SK-N-SH (cell line): ENCODE data around the gene ARL8A.

Source experiments
- CTCF ChIP-seq: fragments of 200-600 bp; sonication (generic); IDR thresholded peaks from 2 replicates; pipeline ENCODE4 v1.6.1; 2017; ENCODE audit warnings: antibody characterized with exemption, mild to moderate bottlenecking, moderate library complexity
- EP300 ChIP-seq, 2 experiments: IDR thresholded peaks; 2 replicates each; pipeline versions ENCODE4 v1.4.0 to v1.6.1; 2012; ENCODE audit warnings: borderline replicate concordance in 1 of 2, low read depth in 1 of 2, low read length in 1 of 2
- EZH2phosphoT487 ChIP-seq: fragments of 200-600 bp; sonication (generic); IDR thresholded peaks from 2 replicates; pipeline ENCODE4 v1.6.1; 2017; ENCODE audit warnings: low read depth, mixed run types, mild to moderate bottlenecking, antibody characterized with exemption, moderate library complexity, borderline replicate concordance
- FOXJ3 ChIP-seq: sonication (generic); formaldehyde crosslinking; IDR thresholded peaks from 2 replicates; pipeline ENCODE4 v1.5.1; 2020; ENCODE audit warnings: mild to moderate bottlenecking, missing genetic modification reagents
- FOXM1 ChIP-seq: IDR thresholded peaks from 2 replicates; pipeline ENCODE4 v1.4.0; 2012; ENCODE audit warnings: low read depth, mild to moderate bottlenecking
- JUND ChIP-seq: IDR thresholded peaks from 2 replicates; pipeline ENCODE4 v1.4.0; 2012
- MAX ChIP-seq: IDR thresholded peaks from 2 replicates; pipeline ENCODE4 v1.4.0; 2012; ENCODE audit warnings: low read depth
- MEF2A ChIP-seq: IDR thresholded peaks from 2 replicates; pipeline ENCODE4 v1.4.0; 2012; ENCODE audit warnings: low read depth, borderline replicate concordance
- NRF1 ChIP-seq: IDR thresholded peaks from 2 replicates; pipeline ENCODE4 v1.6.1; 2012; ENCODE audit warnings: low read depth, mild to moderate bottlenecking, low read length
- POLR2AphosphoS5 ChIP-seq: IDR thresholded peaks from 2 replicates; pipeline ENCODE4 v1.6.1; 2012; ENCODE audit warnings: low read depth, low read length
- SIN3A ChIP-seq: IDR thresholded peaks from 2 replicates; pipeline ENCODE4 v1.6.1; 2012; ENCODE audit warnings: low read depth, mild to moderate bottlenecking, low read length, moderate library complexity, borderline replicate concordance
- SMC3 ChIP-seq: IDR thresholded peaks from 2 replicates; pipeline ENCODE4 v1.6.1; 2012; ENCODE audit warnings: low read depth, low read length, improper control_type of control experiment
- TAF1 ChIP-seq: IDR thresholded peaks from 2 replicates; pipeline ENCODE4 v1.6.1; 2012; ENCODE audit warnings: low read depth, mild to moderate bottlenecking, low read length, moderate library complexity, borderline replicate concordance

GRCh38 chr1:202140833-202141232 is 3.7 kb downstream of the ARL8A start:
- no peak for TF ChIP-seq JUND
- no peak for TF ChIP-seq CTCF
- TF ChIP-seq MEF2A = no peak
- TF ChIP-seq NRF1 = no peak
- no peak for TF ChIP-seq FOXJ3 (CRISPR knock-in tag)
- TF ChIP-seq TAF1 = no peak
- no peak for TF ChIP-seq EP300 (IDR thresholded peaks at IDR 0.05; ENCODE audit: borderline replicate concordance in 1 of 2, low read depth in 1 of 2, low read length in 1 of 2)
- TF ChIP-seq MAX = no peak
- TF ChIP-seq SIN3A = no peak
- TF ChIP-seq POLR2AphosphoS5 = no peak
- no peak for TF ChIP-seq SMC3
- TF ChIP-seq FOXM1 = no peak
- no peak for TF ChIP-seq EZH2phosphoT487
